Endothelial cell of umbilical vein (primary cell): ENCODE results near the gene FUCA2. TPM values are rescaled to one million over a fixed set of nuclear protein-coding genes. Genes with fewer than 3 reads are reported as not detected.

Experiments
- BruUV-seq: library from RNA; stranded (reverse); fragments of 400-500 nt; replicated peaks from 2 replicates; lab custom pipeline; 2021; lab: Mats Ljungman, UMichigan
- CTCF ChIA-PET: fragments of 300-600, 350-600 bp; sonication (Branson Sonifier 250); formaldehyde crosslinking; loops from one replicate; lab custom pipeline; 2021; ENCODE audit warnings: antibody characterized with exemption, inconsistent platforms; lab: Charles Lee
- POLR2A ChIA-PET: fragments of 300-600, 350-600 bp; sonication (Branson Sonifier 250); formaldehyde crosslinking; loops from one replicate; lab custom pipeline; 2021; ENCODE audit warnings: antibody characterized with exemption, inconsistent platforms; lab: Charles Lee
- DNase-seq: peaks from one replicate; pipeline ENCODE4 v3.0.0-alpha.2; 2011; ENCODE audit warnings: low read depth, low spot score
- FAIRE-seq: peaks from 2 replicates; lab custom pipeline; 2011; peaks lifted over from hg19 to GRCh38; lab: Jason Lieb, UNC
- H2AFZ ChIP-seq: 2 replicates; pipeline ENCODE4 v1.6.0; 2012; ENCODE audit warnings: low read depth, low read length, control low read depth, inconsistent platforms
- H3K27ac ChIP-seq: 2 replicates; pipeline ENCODE4 v1.5.1; 2011; ENCODE audit warnings: low read depth, mild to moderate bottlenecking, control low read depth, low read length, moderate library complexity; ENCODE audit not compliant: insufficient read depth
- H3K27me3 ChIP-seq, 2 experiments: 2 replicates each; pipeline versions ENCODE4 v1.6.0 to v1.6.1; 2011; ENCODE audit warnings: low read length in 2 of 2, mixed read lengths in 1 of 2; ENCODE audit not compliant: control insufficient read depth in 2 of 2, insufficient read depth in 2 of 2
- H3K36me3 ChIP-seq, 2 experiments: 2 replicates in 1 of 2; 3 replicates in 1 of 2; pipeline ENCODE4 v1.5.1; 2011; ENCODE audit warnings: low read length in 2 of 2, mild to moderate bottlenecking in 1 of 2, moderate library complexity in 1 of 2; ENCODE audit not compliant: control insufficient read depth in 2 of 2, insufficient read depth in 2 of 2; ENCODE audit errors: extremely low read depth in 1 of 2
- H3K4me1 ChIP-seq: 3 replicates; pipeline ENCODE4 v1.5.1; 2011; ENCODE audit warnings: mild to moderate bottlenecking, low read length; ENCODE audit not compliant: control insufficient read depth, insufficient read depth; ENCODE audit errors: extremely low read depth
- H3K4me2 ChIP-seq: 2 replicates; pipeline ENCODE4 v1.6.1; 2011; ENCODE audit warnings: low read length, control low read depth, mixed read lengths; ENCODE audit not compliant: insufficient read depth
- H3K4me3 ChIP-seq, 3 experiments: fragments of 200-600 bp in 1 of 3; sonication (generic), shearing (Covaris generic) in 1 of 3; replicated peaks in 1 of 3; 2 replicates each; pipeline ENCODE4 v1.5.1; 2011 to 2016; ENCODE audit warnings: control low read depth in 3 of 3, low read length in 3 of 3, mild to moderate bottlenecking in 2 of 3, inconsistent platforms in 1 of 3, low read depth in 1 of 3, moderate library complexity in 1 of 3; ENCODE audit not compliant: insufficient read depth in 1 of 3
- H3K79me2 ChIP-seq: 2 replicates; pipeline ENCODE4 v1.6.0; 2012; ENCODE audit warnings: low read length, inconsistent platforms; ENCODE audit not compliant: control insufficient read depth, insufficient read depth
- H3K9ac ChIP-seq: replicated peaks from 2 replicates; pipeline ENCODE3; 2011; ENCODE audit warnings: low read length, control low read depth; ENCODE audit not compliant: insufficient read depth; ENCODE audit errors: extremely low read depth
- H3K9me1 ChIP-seq: replicated peaks from 3 replicates; pipeline ENCODE4 v1.6.0; 2011; ENCODE audit warnings: mild to moderate bottlenecking, low read length; ENCODE audit not compliant: control insufficient read depth, insufficient read depth; ENCODE audit errors: extremely low read depth
- H3K9me3 ChIP-seq: replicated peaks from 2 replicates; pipeline ENCODE4 v1.5.1; 2012; ENCODE audit warnings: low read length, inconsistent platforms; ENCODE audit not compliant: control insufficient read depth, insufficient read depth
- H4K20me1 ChIP-seq: replicated peaks from 2 replicates; pipeline ENCODE3; 2011; ENCODE audit warnings: mild to moderate bottlenecking, low read length; ENCODE audit not compliant: control insufficient read depth, insufficient read depth; ENCODE audit errors: extremely low read depth
- EZH2 ChIP-seq: IDR thresholded peaks from 2 replicates; pipeline ENCODE4 v1.6.1; 2012; ENCODE audit warnings: borderline replicate concordance, low read depth, mild to moderate bottlenecking, moderate library complexity, low read length, inconsistent platforms; ENCODE audit not compliant: severe bottlenecking
- FOS ChIP-seq: IDR thresholded peaks from 2 replicates; pipeline ENCODE4 v1.6.1; 2011; ENCODE audit warnings: mild to moderate bottlenecking, low read length, moderate library complexity, borderline replicate concordance; ENCODE audit not compliant: insufficient read depth
- GATA2 ChIP-seq: IDR thresholded peaks from 2 replicates; pipeline ENCODE4 v1.7.0; 2011; ENCODE audit warnings: low read depth, mild to moderate bottlenecking, moderate library complexity, mixed read lengths, low read length; ENCODE audit not compliant: insufficient read length, insufficient read depth
- JUN ChIP-seq: IDR thresholded peaks from 2 replicates; pipeline ENCODE4 v1.6.1; 2011; ENCODE audit warnings: borderline replicate concordance, low read depth; ENCODE audit not compliant: insufficient read length, insufficient read depth
- MYC ChIP-seq: IDR thresholded peaks from one replicate; pipeline ENCODE4 v1.6.1; 2011; ENCODE audit warnings: mild to moderate bottlenecking, low read depth, low read length
- POLR2A ChIP-seq: IDR thresholded peaks from 2 replicates; pipeline ENCODE4 v1.6.1; 2012; ENCODE audit warnings: low read depth, mild to moderate bottlenecking, control low read depth, low read length
- POLR2AphosphoS5 ChIP-seq: IDR thresholded peaks from 2 replicates; pipeline ENCODE4 v1.6.1; 2012; ENCODE audit warnings: low read depth, mild to moderate bottlenecking, control low read depth, low read length, moderate library complexity; ENCODE audit not compliant: insufficient read depth
- dilution Hi-C: fragments of 300-500 bp; cut with MboI; formaldehyde crosslinking; loops from one replicate; pipeline ENCODE4 v1.15.0; 2019; ENCODE audit warnings: low sequenced_read_pairs; ENCODE audit not compliant: extremely low pct_ligation_motif_present
- intact Hi-C: fragments of 100-400 bp; cut with micrococcal nuclease; formaldehyde crosslinking; loops from one replicate; pipeline ENCODE4 v1.10.0; 2022
- polyA plus RNA-seq, 4 experiments: library from polyadenylated mRNA; depleted of rRNA in 3 of 4; stranded (reverse) in 3 of 4; unstranded in 1 of 4; fragments of >200 nt; gene quantifications; 2 replicates each; pipeline versions ENCODE4 v1.2.1 to v1.2.3, GENCODE V29; 2011 to 2012; ENCODE audit warnings: missing spikeins in 1 of 4
- total RNA-seq: library from RNA; stranded (reverse); gene quantifications from 2 replicates; pipeline ENCODE4 v1.2.3, GENCODE V29; 2021
- TF ChIP-seq, protein P1 (sequence below): IDR thresholded peaks from 2 replicates; pipeline ENCODE4 v1.6.1; 2011; ENCODE audit not compliant: insufficient read depth, insufficient read length
- TF ChIP-seq, protein P2 (sequence below), 2 donors: IDR thresholded peaks; 1 replicate in 1 of 2; 2 replicates in 1 of 2; pipeline ENCODE4 v1.5.1; 2011; ENCODE audit warnings: low read length in 2 of 2, mild to moderate bottlenecking in 2 of 2, moderate library complexity in 2 of 2, control low read depth in 1 of 2, inconsistent platforms in 1 of 2, low read depth in 1 of 2; ENCODE audit not compliant: insufficient read depth in 1 of 2; ENCODE audit errors: extremely low read depth in 1 of 2

The FUCA2 gene
- total and polyA plus RNA-seq, 2 donors (not counting 3 experiments of a cell fraction or from before 2014, with no cell fraction given): 29.7 to 80.9 TPM

DNA sequence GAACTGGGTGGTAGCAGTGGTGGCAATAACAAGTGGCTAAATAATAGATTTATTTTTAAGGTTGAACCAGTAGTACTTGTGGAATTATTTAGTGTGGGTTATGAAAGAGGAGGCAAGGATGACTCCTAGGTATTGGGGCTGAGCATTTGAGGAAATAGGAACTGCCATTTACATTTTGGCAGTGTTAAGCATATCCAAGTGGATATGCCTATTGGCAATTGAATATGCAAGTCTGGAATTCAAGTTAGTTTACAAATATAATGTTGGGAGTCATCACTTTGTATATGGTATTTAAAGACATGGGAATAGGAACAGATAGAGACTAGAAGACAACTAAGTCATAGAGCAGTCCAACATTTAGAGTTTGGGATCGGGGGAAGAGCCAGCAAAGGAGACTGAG lies 35.0 kb downstream of the FUCA2 start:
- no peak overlapping the region for H2AFZ ChIP-seq
- no peak overlapping the region for H3K4me3 ChIP-seq
- CTCF ChIA-PET: no interaction called here
- H4K20me1 ChIP-seq: no peaks in the 10 kb centered on the region
- BruUV-seq: no TSS peak
- H3K79me2 ChIP-seq: no peaks in the 10 kb centered on the region
- POLR2A ChIA-PET: no interaction called here
- no peak overlapping the region for H3K27ac ChIP-seq
- FAIRE-seq (no peak), DNase-seq (no peak)
- intact Hi-C loops (no loop called here), dilution Hi-C loops (no loop called here)
- no peak overlapping the region for H3K4me2 ChIP-seq
- TF ChIP-seq JUN (no peak), POLR2A (no peak), POLR2AphosphoS5 (no peak), EZH2 (no peak), MYC (no peak), FOS (no peak), GATA2 (no peak)
- TF ChIP-seq, protein P1, sequence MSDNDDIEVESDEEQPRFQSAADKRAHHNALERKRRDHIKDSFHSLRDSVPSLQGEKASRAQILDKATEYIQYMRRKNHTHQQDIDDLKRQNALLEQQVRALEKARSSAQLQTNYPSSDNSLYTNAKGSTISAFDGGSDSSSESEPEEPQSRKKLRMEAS: no peak
- TF ChIP-seq, protein P2, sequence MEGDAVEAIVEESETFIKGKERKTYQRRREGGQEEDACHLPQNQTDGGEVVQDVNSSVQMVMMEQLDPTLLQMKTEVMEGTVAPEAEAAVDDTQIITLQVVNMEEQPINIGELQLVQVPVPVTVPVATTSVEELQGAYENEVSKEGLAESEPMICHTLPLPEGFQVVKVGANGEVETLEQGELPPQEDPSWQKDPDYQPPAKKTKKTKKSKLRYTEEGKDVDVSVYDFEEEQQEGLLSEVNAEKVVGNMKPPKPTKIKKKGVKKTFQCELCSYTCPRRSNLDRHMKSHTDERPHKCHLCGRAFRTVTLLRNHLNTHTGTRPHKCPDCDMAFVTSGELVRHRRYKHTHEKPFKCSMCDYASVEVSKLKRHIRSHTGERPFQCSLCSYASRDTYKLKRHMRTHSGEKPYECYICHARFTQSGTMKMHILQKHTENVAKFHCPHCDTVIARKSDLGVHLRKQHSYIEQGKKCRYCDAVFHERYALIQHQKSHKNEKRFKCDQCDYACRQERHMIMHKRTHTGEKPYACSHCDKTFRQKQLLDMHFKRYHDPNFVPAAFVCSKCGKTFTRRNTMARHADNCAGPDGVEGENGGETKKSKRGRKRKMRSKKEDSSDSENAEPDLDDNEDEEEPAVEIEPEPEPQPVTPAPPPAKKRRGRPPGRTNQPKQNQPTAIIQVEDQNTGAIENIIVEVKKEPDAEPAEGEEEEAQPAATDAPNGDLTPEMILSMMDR (IDR thresholded peaks at IDR 0.05; ENCODE audit: extremely low read depth in 1 of 2, insufficient read depth in 1 of 2, low read depth in 1 of 2, low read length in 2 of 2): no peak
- H3K36me3 ChIP-seq: peaks cover 0 to 2% of the 10 kb centered on the region in 2 experiments
- no peaks in the 10 kb centered on the region for H3K9me1 ChIP-seq
- no peaks in the 10 kb centered on the region for H3K27me3 ChIP-seq
- no peaks in the 10 kb centered on the region for H3K4me1 ChIP-seq
- H3K9ac ChIP-seq: no peak overlapping the region
- no peaks in the 10 kb centered on the region for H3K9me3 ChIP-seq
